Panc1 (cell line): ENCODE measurements around the gene SLC34A3. TPM values are rescaled to one million over a fixed set of nuclear protein-coding genes. Genes with fewer than 3 reads are reported as not detected.

Experiments
- ATAC-seq: fragments of 200-7000 bp; cut with Tn5 transposase; 2 replicates; pipeline ENCODE4 v1.9.1; 2020; ENCODE audit warnings: mild to moderate bottlenecking, moderate library complexity
- BruUV-seq: library from RNA; stranded (reverse); fragments of 400-500 nt; replicated peaks from 2 replicates; lab custom pipeline; 2021; lab: Mats Ljungman, UMichigan
- CTCF ChIA-PET: fragments of 300-600 bp; sonication (Branson Sonifier 250); formaldehyde crosslinking; loops from one replicate; lab custom pipeline; 2022; ENCODE audit warnings: antibody characterized with exemption; lab: Charles Lee
- POLR2A ChIA-PET: fragments of 300-600 bp; sonication (Branson Sonifier 250); formaldehyde crosslinking; loops from one replicate; lab custom pipeline; 2022; ENCODE audit warnings: antibody characterized with exemption; lab: Charles Lee
- DNase-seq: peaks from one replicate; pipeline ENCODE4 v3.0.0-alpha.2; 2010; ENCODE audit warnings: low read depth, low spot score
- H3K27ac ChIP-seq: 2 replicates; pipeline ENCODE4 v1.5.1; 2011; ENCODE audit warnings: mild to moderate bottlenecking, low read length, inconsistent platforms
- H3K27me3 ChIP-seq: fragments of 200-500 bp; sonication (Bioruptor generic); 2 replicates; pipeline ENCODE4 v1.6.0; 2014; ENCODE audit warnings: low read length, inconsistent platforms; ENCODE audit not compliant: control insufficient read depth, insufficient read depth
- H3K36me3 ChIP-seq: fragments of 200-500 bp; sonication (Bioruptor generic); 2 replicates; pipeline ENCODE4 v1.5.1; 2014; ENCODE audit warnings: inconsistent platforms, mild to moderate bottlenecking, low read length, moderate library complexity; ENCODE audit not compliant: control insufficient read depth, insufficient read depth
- H3K4me1 ChIP-seq: 2 replicates; pipeline ENCODE4 v1.5.1; 2011; ENCODE audit warnings: inconsistent platforms, mild to moderate bottlenecking, low read length, moderate library complexity; ENCODE audit not compliant: control insufficient read depth, insufficient read depth
- H3K4me3 ChIP-seq, 2 experiments: 2 replicates each; pipeline ENCODE4 v1.5.1; 2011 to 2012; ENCODE audit warnings: low read depth in 2 of 2, low read length in 2 of 2, mild to moderate bottlenecking in 2 of 2, inconsistent platforms in 1 of 2, moderate library complexity in 1 of 2
- H3K9me3 ChIP-seq: fragments of 200-500 bp; sonication (Bioruptor generic); 2 replicates; pipeline ENCODE4 v1.5.1; 2014; ENCODE audit warnings: low read depth, mild to moderate bottlenecking, inconsistent platforms, low read length, moderate library complexity; ENCODE audit not compliant: control insufficient read depth, insufficient read depth
- POLR2AphosphoS5 ChIP-seq: IDR thresholded peaks from 2 replicates; pipeline ENCODE4 v1.6.1; 2012; ENCODE audit warnings: mild to moderate bottlenecking, low read depth, low read length, moderate library complexity
- SIN3A ChIP-seq: IDR thresholded peaks from 2 replicates; pipeline ENCODE4 v1.6.1; 2012; ENCODE audit warnings: low read depth, mild to moderate bottlenecking, low read length, moderate library complexity, borderline replicate concordance; ENCODE audit not compliant: insufficient read depth
- TCF7L2 ChIP-seq: IDR thresholded peaks from 2 replicates; pipeline ENCODE4 v1.6.1; 2011; ENCODE audit warnings: mild to moderate bottlenecking, low read depth, low read length, inconsistent platforms
- in situ Hi-C: cut with HindIII; loops from 2 replicates; pipeline ENCODE4 v1.10.0; 2016; ENCODE audit warnings: low sequenced_read_pairs, low pct_unique_long_range_greater_than_20kb
- intact Hi-C: fragments of 100-400 bp; cut with micrococcal nuclease; formaldehyde crosslinking; loops from one replicate; pipeline ENCODE4 v1.10.0; 2022; ENCODE audit not compliant: unreplicated experiment
- total RNA-seq: library from RNA; stranded (reverse); gene quantifications from one replicate; pipeline ENCODE4 v1.2.1, GENCODE V29; 2021; ENCODE audit not compliant: unreplicated experiment
- TF ChIP-seq, protein P1 (sequence below), 2 experiments: IDR thresholded peaks; 2 replicates each; pipeline ENCODE4 v1.6.1; 2011 to 2012; ENCODE audit warnings: low read depth in 2 of 2, control low read depth in 1 of 2, low read length in 1 of 2, mild to moderate bottlenecking in 1 of 2, moderate library complexity in 1 of 2; ENCODE audit not compliant: insufficient read depth in 1 of 2
- TF ChIP-seq, protein P2 (sequence below): fragments of 450-650 bp; IDR thresholded peaks from 2 replicates; pipeline ENCODE4 v1.5.1; 2017; ENCODE audit warnings: mild to moderate bottlenecking

The SLC34A3 gene
- total RNA-seq, 1 experiment from 2014 or later: not detected

GRCh38 chr9:137247916-137248175 is 17.1 kb downstream of the SLC34A3 start:
- no TSS peak for BruUV-seq

GRCh38 chr9:137250329-137251193 is 19.9 kb downstream of the SLC34A3 start:
- no peaks in the 10 kb centered on the region for H3K27me3 ChIP-seq
- no TSS peak for BruUV-seq
- ChIA-PET POLR2A (no interaction called here), CTCF (interaction anchor here (1.0 kb wide), 1 partner anchor 14 kb away, joined by 3 read pairs; no protein-coding TSS in a partner anchor)
- DNase-seq (no peak), ATAC-seq (no peak)
- H3K27ac ChIP-seq: no peak overlapping the region
- peaks cover 11% of the 10 kb centered on the region for H3K4me1 ChIP-seq
- no peaks in the 10 kb centered on the region for H3K9me3 ChIP-seq
- TF ChIP-seq, protein P1, sequence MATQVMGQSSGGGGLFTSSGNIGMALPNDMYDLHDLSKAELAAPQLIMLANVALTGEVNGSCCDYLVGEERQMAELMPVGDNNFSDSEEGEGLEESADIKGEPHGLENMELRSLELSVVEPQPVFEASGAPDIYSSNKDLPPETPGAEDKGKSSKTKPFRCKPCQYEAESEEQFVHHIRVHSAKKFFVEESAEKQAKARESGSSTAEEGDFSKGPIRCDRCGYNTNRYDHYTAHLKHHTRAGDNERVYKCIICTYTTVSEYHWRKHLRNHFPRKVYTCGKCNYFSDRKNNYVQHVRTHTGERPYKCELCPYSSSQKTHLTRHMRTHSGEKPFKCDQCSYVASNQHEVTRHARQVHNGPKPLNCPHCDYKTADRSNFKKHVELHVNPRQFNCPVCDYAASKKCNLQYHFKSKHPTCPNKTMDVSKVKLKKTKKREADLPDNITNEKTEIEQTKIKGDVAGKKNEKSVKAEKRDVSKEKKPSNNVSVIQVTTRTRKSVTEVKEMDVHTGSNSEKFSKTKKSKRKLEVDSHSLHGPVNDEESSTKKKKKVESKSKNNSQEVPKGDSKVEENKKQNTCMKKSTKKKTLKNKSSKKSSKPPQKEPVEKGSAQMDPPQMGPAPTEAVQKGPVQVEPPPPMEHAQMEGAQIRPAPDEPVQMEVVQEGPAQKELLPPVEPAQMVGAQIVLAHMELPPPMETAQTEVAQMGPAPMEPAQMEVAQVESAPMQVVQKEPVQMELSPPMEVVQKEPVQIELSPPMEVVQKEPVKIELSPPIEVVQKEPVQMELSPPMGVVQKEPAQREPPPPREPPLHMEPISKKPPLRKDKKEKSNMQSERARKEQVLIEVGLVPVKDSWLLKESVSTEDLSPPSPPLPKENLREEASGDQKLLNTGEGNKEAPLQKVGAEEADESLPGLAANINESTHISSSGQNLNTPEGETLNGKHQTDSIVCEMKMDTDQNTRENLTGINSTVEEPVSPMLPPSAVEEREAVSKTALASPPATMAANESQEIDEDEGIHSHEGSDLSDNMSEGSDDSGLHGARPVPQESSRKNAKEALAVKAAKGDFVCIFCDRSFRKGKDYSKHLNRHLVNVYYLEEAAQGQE (IDR thresholded peaks at IDR 0.05; ENCODE audit: insufficient read depth in 1 of 2, low read depth in 2 of 2, low read length in 1 of 2): no peak
- TF ChIP-seq SIN3A (no peak), POLR2AphosphoS5 (no peak), TCF7L2 (no peak)
- TF ChIP-seq, protein P2, sequence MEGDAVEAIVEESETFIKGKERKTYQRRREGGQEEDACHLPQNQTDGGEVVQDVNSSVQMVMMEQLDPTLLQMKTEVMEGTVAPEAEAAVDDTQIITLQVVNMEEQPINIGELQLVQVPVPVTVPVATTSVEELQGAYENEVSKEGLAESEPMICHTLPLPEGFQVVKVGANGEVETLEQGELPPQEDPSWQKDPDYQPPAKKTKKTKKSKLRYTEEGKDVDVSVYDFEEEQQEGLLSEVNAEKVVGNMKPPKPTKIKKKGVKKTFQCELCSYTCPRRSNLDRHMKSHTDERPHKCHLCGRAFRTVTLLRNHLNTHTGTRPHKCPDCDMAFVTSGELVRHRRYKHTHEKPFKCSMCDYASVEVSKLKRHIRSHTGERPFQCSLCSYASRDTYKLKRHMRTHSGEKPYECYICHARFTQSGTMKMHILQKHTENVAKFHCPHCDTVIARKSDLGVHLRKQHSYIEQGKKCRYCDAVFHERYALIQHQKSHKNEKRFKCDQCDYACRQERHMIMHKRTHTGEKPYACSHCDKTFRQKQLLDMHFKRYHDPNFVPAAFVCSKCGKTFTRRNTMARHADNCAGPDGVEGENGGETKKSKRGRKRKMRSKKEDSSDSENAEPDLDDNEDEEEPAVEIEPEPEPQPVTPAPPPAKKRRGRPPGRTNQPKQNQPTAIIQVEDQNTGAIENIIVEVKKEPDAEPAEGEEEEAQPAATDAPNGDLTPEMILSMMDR: no peak
- H3K36me3 ChIP-seq: no peaks in the 10 kb centered on the region; the same call in 1 of the 2 replicates
- intact Hi-C loops (no loop called here), in situ Hi-C loops (no loop called here)
- H3K4me3 ChIP-seq: no peak overlapping the region

More at GRCh38 chr9:137247916-137248175, 17.1 kb downstream of the SLC34A3 start:
- DNase-seq (no peak), ATAC-seq (no peak)
- in situ Hi-C loops (no loop called here), intact Hi-C loops (no loop called here)
- Histone ChIP-seq H3K9me3 (no peaks in the 10 kb centered on the region), H3K4me1 (peaks cover 16% of the 10 kb centered on the region), H3K4me3 (no peak overlapping the region), H3K36me3 (no peaks in the 10 kb centered on the region), H3K27ac (no peak overlapping the region), H3K27me3 (no peaks in the 10 kb centered on the region)
- POLR2A ChIA-PET: no interaction called here
- CTCF ChIA-PET: no interaction called here
- TF ChIP-seq, protein P2: no peak
- TF ChIP-seq, protein P1 (IDR thresholded peaks at IDR 0.05; ENCODE audit: insufficient read depth in 1 of 2, low read depth in 2 of 2, low read length in 1 of 2): no peak
- no peak for TF ChIP-seq POLR2AphosphoS5
- no peak for TF ChIP-seq SIN3A
- no peak for TF ChIP-seq TCF7L2
